Endothelial cell of umbilical vein (primary cell): ENCODE data around the gene NAPB.

Experiments used
- CTCF ChIP-seq, 2 donors: IDR thresholded peaks; 1 replicate in 1 of 2; 2 replicates in 1 of 2; pipeline ENCODE4 v1.5.1; 2011; ENCODE audit warnings: low read length in 2 of 2, mild to moderate bottlenecking in 2 of 2, moderate library complexity in 2 of 2, control low read depth in 1 of 2, inconsistent platforms in 1 of 2, low read depth in 1 of 2; ENCODE audit not compliant: insufficient read depth in 1 of 2; ENCODE audit errors: extremely low read depth in 1 of 2
- EZH2 ChIP-seq: IDR thresholded peaks from 2 replicates; pipeline ENCODE4 v1.6.1; 2012; ENCODE audit warnings: borderline replicate concordance, low read depth, mild to moderate bottlenecking, moderate library complexity, low read length, inconsistent platforms; ENCODE audit not compliant: severe bottlenecking
- FOS ChIP-seq: IDR thresholded peaks from 2 replicates; pipeline ENCODE4 v1.6.1; 2011; ENCODE audit warnings: mild to moderate bottlenecking, low read length, moderate library complexity, borderline replicate concordance; ENCODE audit not compliant: insufficient read depth
- GATA2 ChIP-seq: IDR thresholded peaks from 2 replicates; pipeline ENCODE4 v1.7.0; 2011; ENCODE audit warnings: low read depth, mild to moderate bottlenecking, moderate library complexity, mixed read lengths, low read length; ENCODE audit not compliant: insufficient read length, insufficient read depth
- JUN ChIP-seq: IDR thresholded peaks from 2 replicates; pipeline ENCODE4 v1.6.1; 2011; ENCODE audit warnings: borderline replicate concordance, low read depth; ENCODE audit not compliant: insufficient read length, insufficient read depth
- MAX ChIP-seq: IDR thresholded peaks from 2 replicates; pipeline ENCODE4 v1.6.1; 2011; ENCODE audit not compliant: insufficient read depth, insufficient read length
- MYC ChIP-seq: IDR thresholded peaks from one replicate; pipeline ENCODE4 v1.6.1; 2011; ENCODE audit warnings: mild to moderate bottlenecking, low read depth, low read length
- POLR2A ChIP-seq: IDR thresholded peaks from 2 replicates; pipeline ENCODE4 v1.6.1; 2012; ENCODE audit warnings: low read depth, mild to moderate bottlenecking, control low read depth, low read length
- POLR2AphosphoS5 ChIP-seq: IDR thresholded peaks from 2 replicates; pipeline ENCODE4 v1.6.1; 2012; ENCODE audit warnings: low read depth, mild to moderate bottlenecking, control low read depth, low read length, moderate library complexity; ENCODE audit not compliant: insufficient read depth

- TF ChIP-seq MYC (no peak), CTCF (IDR thresholded peaks at IDR 0.05; ENCODE audit: extremely low read depth in 1 of 2, insufficient read depth in 1 of 2, low read depth in 1 of 2, low read length in 2 of 2) (no peak), MAX (no peak), POLR2A (no peak), POLR2AphosphoS5 (no peak), EZH2 (no peak), GATA2 (no peak), JUN (no peak), FOS (no peak)
Measured at GRCh38 chr20:23459461-23460150, 38.3 kb upstream of the NAPB start.
